A549 treated with Mapracorat at 1 μM for 4 hours (cell line): ENCODE measurements around the gene GRAMD2A. TPM values are rescaled to one million over a fixed set of nuclear protein-coding genes. Genes with fewer than 3 reads are reported as not detected.

Experiments used
- total RNA-seq: library from RNA; stranded (reverse); fragments of 200-300 nt; extraction: Qiagen RNA extraction; gene quantifications from 5 replicates; pipeline ENCODE4 v1.2.3, GENCODE V29; 2022

Gene GRAMD2A
- 0.09 to 0.13 TPM (median 0.12 TPM) in 4 of 5 replicates, not detected in the other for total RNA-seq

DNA sequence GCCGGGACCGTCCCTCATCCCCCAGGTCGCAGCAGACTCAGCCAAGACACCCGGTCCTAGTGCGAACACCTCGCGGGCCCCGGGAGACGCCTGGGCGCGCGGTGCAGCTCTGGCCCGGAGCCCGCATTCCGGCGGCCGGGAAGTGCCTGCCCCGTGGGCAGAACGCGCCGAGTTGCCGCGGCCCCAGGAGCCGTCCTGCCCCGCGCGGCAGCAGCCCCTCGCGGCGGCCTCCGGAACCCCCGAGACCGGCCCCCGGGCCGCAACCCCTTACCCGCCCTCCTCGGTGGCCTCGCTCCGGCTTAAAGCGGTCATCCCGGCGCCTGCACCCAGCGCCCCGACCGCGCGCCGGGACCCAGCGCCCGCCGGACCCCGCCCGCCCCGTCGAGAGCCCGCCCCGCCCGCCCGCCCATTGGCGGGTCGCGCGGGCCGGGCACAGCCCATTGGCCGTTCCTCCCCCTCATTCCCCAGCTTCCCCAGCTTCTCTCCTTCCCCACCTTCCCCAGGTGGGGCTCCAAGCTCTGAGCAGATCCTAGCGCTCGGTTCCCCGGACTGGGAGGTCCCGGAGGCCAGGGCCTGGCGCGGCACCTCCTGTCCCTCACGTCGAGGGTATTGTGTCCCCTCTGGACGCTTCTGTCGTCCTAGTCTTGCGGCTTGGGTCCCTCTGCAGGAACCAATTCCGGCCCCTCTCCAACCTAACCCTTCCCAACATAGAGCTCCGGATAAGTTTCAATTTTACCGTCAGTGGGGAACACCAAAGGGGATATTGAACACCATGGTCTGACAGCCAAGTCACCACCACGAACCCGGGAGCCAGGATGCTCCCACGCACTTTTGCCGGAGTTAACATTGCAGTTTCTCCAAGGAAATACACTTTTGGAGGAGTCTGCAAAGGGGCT is at the start of gene GRAMD2A:
GRAMD2A (minus strand) TSS at position 328 of the 896 bp plus-strand sequence.

DNA sequence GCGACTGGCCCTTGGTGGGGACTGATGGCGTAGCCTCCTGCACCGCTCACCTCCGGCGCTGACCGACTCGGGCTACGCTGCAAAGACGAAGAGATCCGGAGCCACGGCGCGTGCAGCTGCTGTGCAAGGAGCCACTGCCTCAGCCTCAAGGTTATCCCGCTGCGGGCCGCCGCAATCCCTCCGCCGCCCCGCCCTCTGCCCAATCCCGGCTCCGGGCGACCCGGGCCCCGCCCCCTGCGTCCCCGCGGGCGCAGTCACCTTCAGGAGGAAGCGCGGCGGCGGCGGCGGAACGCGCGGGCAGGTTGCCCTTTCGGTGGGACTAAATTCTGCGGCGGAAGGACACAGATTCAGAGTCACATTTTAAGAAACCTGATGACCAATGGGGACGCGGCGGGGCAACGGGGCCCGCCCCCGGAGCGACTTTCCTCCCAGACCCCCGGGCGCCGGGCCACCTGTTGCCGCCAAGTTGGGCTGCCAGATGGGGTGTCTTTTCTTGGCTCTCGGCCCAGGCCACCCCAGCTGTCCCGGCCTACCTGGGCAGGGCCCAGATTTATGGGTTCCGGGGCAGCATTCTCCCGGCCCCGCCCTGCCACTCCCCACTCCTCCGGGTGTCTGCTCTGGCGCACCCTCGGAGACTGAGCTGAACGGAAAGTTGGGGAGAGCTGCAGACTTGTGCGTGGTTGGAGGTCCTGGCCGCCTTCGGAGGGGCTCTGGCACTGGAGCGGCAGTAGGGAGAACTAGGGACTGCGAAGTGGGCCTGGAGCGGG is 33.7 kb upstream of the GRAMD2A start, which contains the start of gene PKM:
PKM (minus strand) TSS at position 125 of the 767 bp plus-strand sequence. CDS start 12,093 bp downstream, outside the sequence.

DNA sequence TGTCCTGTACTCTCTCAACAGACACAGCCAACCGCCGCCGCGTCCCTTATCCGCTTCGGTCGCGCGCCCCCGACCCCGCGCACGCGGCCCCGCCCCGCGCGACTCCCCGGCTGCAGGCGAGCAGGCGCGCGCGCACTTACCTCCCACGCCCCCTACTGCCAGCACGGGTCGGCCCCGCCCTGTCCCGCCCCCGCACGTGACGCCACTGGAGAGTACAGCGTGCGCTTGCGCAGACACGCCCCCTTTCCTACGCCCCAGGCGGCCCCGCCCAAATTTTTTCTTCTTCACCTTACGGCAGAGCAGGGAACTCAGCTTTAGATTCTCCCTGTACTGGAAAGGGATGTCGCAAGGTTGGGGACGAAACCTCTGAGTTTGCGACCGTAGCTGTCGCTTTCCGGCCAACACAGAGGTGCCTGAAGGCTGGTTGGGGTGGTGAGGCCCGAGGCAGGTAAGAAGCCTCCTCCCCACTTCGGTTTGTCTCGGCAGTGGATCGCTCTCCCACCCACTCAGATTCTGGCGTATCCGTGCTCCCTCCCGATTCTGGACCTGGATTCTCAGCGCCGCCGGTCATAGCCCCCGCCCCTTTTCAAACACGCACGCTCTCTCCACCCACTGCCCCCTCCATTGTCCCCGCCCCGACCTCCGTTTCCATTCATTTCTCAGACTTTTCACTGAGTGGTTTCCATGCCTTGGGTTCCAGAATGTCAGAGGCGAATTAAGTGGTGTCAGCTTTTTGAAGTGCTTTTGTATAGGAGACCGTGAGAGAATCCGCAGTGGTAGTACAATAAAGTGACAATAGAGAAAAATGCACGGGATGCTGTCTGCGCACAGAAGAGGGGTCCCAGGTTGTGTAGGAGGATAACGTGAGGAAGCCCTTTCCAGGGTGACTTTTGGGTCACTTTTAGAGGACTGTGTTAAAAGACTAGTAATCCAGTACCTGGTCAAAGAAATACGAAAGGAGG is 79.3 kb downstream of the GRAMD2A start, which contains the start of the genes MYO9A and SENP8:
MYO9A (minus strand) TSS at position 134 of the 962 bp plus-strand sequence. CDS start 71,587 bp downstream, outside the sequence.
SENP8 (plus strand) TSS at position 387 of the 962 bp plus-strand sequence. CDS start 21,221 bp downstream, outside the sequence.

Other genes with a start within 250 kb of the GRAMD2A start
- gene MYO9A, start 79.6 kb downstream of the GRAMD2A start, total RNA-seq: 8.4 to 11.5 TPM (median 11.0 TPM) in 5 replicates
- gene SENP8, start 79.4 kb downstream of the GRAMD2A start, total RNA-seq: 1.7 to 2.0 TPM (median 1.8 TPM) in 5 replicates
- 2,890 to 3,431 TPM (median 3,241 TPM) in 5 replicates for gene PKM, start 33.4 kb upstream of the GRAMD2A start, total RNA-seq
- gene PARP6, start 74.8 kb upstream of the GRAMD2A start, total RNA-seq: 47.9 to 66.0 TPM (median 59.9 TPM) in 5 replicates
- 0.10 to 0.25 TPM (median 0.17 TPM) in 4 of 5 replicates, not detected in the other for gene CELF6, start 122.4 kb upstream of the GRAMD2A start, total RNA-seq
- 137 to 156 TPM (median 154 TPM) in 5 replicates for gene HEXA, start 178.2 kb upstream of the GRAMD2A start, total RNA-seq
- not detected in 5 replicates for gene TMEM202, start 200.5 kb upstream of the GRAMD2A start, total RNA-seq